GM21825 (cell line): ENCODE results near the gene INSYN1.

Experiments
- ATAC-seq: cut with Tn5 transposase; IDR thresholded peaks from one replicate; pipeline ENCODE4 v1.9.1; 2021; ENCODE audit warnings: mild to moderate bottlenecking, moderate library complexity; ENCODE audit not compliant: unreplicated experiment

Gene INSYN1

GRCh38 chr15:73779974-73780373 is 26.8 kb upstream of the INSYN1 start:
- ATAC-seq = no peak

- no peak for ATAC-seq
Observed at GRCh38 chr15:73777741-73778140, 24.6 kb upstream of the INSYN1 start.

- ATAC-seq = no peak
Observed at GRCh38 chr15:73773428-73773827, 20.3 kb upstream of the INSYN1 start.

GRCh38 chr15:73771385-73772045 is 18.4 kb upstream of the INSYN1 start:
- ATAC-seq = no peak

- ATAC-seq = no peak
Observed at GRCh38 chr15:73770050-73770449, 16.9 kb upstream of the INSYN1 start.

GRCh38 chr15:73767806-73768501 is 14.8 kb upstream of the INSYN1 start:
- no peak for ATAC-seq

- ATAC-seq = no peak
Observed at GRCh38 chr15:73766598-73766997, 13.4 kb upstream of the INSYN1 start.

GRCh38 chr15:73765778-73766177 is 12.6 kb upstream of the INSYN1 start:
- no peak for ATAC-seq

- ATAC-seq = no peak
Observed at GRCh38 chr15:73763931-73764330, 10.8 kb upstream of the INSYN1 start.

GRCh38 chr15:73760330-73761329 is 7.5 kb upstream of the INSYN1 start:
- no peak for ATAC-seq

- no peak for ATAC-seq
Observed at GRCh38 chr15:73758461-73758860, 5.3 kb upstream of the INSYN1 start.

GRCh38 chr15:73757571-73757970 is 4.4 kb upstream of the INSYN1 start:
- ATAC-seq = no peak

- no peak for ATAC-seq
Observed at GRCh38 chr15:73756947-73757513, 3.9 kb upstream of the INSYN1 start.

GRCh38 chr15:73756390-73756789 is 3.2 kb upstream of the INSYN1 start:
- ATAC-seq = no peak

GRCh38 chr15:73755946-73756345 is 2.8 kb upstream of the INSYN1 start:
- no peak for ATAC-seq

- ATAC-seq = no peak
Observed at GRCh38 chr15:73755481-73755880, 2.3 kb upstream of the INSYN1 start.

- ATAC-seq = no peak
Observed at GRCh38 chr15:73754461-73754860, 1.3 kb upstream of the INSYN1 start.

GRCh38 chr15:73752806-73753193 is 351 bp downstream of the INSYN1 start:
- ATAC-seq = no peak

GRCh38 chr15:73751899-73752805 is 999 bp downstream of the INSYN1 start:
- ATAC-seq = no peak

GRCh38 chr15:73751511-73751898 is 1.6 kb downstream of the INSYN1 start:
- ATAC-seq = no peak
